KMS-11 (cell line): ENCODE measurements around the gene CLEC2B.

Experiments
- H2AFZ ChIP-seq: fragments of 200-600 bp; sonication (generic); 2 replicates; pipeline ENCODE4 v1.6.1; 2016; ENCODE audit warnings: antibody characterized with exemption, mixed run types, low read depth
- H3K27ac ChIP-seq: fragments of 200-600 bp; sonication (generic); 2 replicates; pipeline ENCODE4 v1.6.1; 2016; ENCODE audit warnings: mild to moderate bottlenecking, mixed run types
- H3K27me3 ChIP-seq: fragments of 200-600 bp; sonication (generic); 2 replicates; pipeline ENCODE4 v1.6.1; 2017; ENCODE audit warnings: mild to moderate bottlenecking, low read depth, mixed run types, moderate library complexity; ENCODE audit not compliant: insufficient read depth
- H3K36me3 ChIP-seq: fragments of 200-600 bp; sonication (generic); 2 replicates; pipeline ENCODE4 v1.6.1; 2017; ENCODE audit warnings: mild to moderate bottlenecking, mixed run types; ENCODE audit not compliant: insufficient read depth
- H3K4me1 ChIP-seq: fragments of 200-600 bp; sonication (generic); 2 replicates; pipeline ENCODE4 v1.6.1; 2016; ENCODE audit warnings: mild to moderate bottlenecking, low read depth, mixed run types; ENCODE audit not compliant: poor library complexity, severe bottlenecking
- H3K4me2 ChIP-seq: fragments of 200-600 bp; sonication (generic); 2 replicates; pipeline ENCODE4 v1.7.0; 2016; ENCODE audit warnings: mild to moderate bottlenecking, mixed run types
- H3K4me3 ChIP-seq: fragments of 200-600 bp; sonication (generic); IDR thresholded peaks from 2 replicates; pipeline ENCODE4 v1.6.1; 2017; ENCODE audit warnings: low read depth, low read length, mixed read lengths; ENCODE audit not compliant: insufficient read depth
- H3K79me2 ChIP-seq: fragments of 200-600 bp; sonication (generic); 2 replicates; pipeline ENCODE4 v1.6.1; 2016; ENCODE audit warnings: low read depth, mixed run types; ENCODE audit not compliant: insufficient read depth
- H3K9ac ChIP-seq: fragments of 200-600 bp; sonication (generic); 2 replicates; pipeline ENCODE4 v1.6.1; 2016; ENCODE audit warnings: mild to moderate bottlenecking, mixed run types
- H4K20me1 ChIP-seq: fragments of 200-600 bp; sonication (generic); 2 replicates; pipeline ENCODE4 v1.6.1; 2016; ENCODE audit warnings: mild to moderate bottlenecking, mixed run types; ENCODE audit not compliant: insufficient read depth
- TF ChIP-seq, protein P1 (sequence below): fragments of 200-600 bp; sonication (generic); conservative IDR thresholded peaks from 2 replicates; pipeline ENCODE4 v1.6.1; 2017; ENCODE audit warnings: low read depth, mild to moderate bottlenecking, antibody characterized with exemption, low read length, moderate library complexity, mixed read lengths

The CLEC2B gene

DNA sequence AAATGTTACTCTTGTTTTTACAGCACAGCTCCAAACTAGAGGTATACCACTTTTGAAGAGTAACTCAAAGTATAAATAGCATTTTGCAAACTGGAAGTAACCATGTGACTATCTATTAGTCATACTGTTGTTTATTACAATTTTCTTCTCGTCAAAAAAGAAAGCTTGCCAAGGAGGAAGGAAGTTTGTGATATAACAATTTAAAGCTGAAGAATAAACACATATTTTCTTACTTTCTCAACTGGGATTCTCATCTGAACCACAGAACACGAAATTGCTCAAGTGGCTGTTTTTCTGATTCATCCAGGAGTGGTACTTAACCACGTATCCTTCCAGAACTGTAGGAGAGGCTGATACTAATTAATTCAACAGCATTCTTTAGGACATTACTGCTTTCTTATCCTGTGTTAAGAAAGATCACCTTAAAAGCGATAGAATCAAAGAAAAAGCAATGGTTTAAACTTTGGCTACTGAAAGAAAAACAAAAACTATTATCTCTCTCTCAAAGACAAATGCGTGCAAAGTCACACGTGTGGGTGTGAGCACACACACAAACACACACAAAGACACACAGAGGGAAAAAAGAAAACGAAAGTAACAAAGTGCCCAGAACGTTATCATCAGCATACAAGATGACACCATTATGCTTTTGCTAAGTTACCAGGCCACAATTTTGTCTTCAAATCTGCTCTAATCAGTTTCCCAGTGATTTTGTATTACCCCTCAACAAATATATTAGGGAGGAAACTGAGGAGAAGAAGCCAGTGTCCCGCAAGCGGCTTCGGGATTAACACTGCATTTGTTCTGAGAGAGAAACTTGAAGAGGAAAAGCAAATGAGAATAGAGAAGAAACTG lies at the start of gene CLEC2B:
Gene CLEC2B, minus strand, starts transcription at position 48 of the 855 bp plus-strand sequence.
- Histone ChIP-seq H3K36me3 (no peaks in the 10 kb centered on the region), H3K9ac (peak within 1 kb of the TSS; percentile 56), H2AFZ (peak within 1 kb of the TSS; percentile 84), H3K27ac (peak within 1 kb of the TSS; percentile 74), H3K4me1 (peaks cover 35% of the 10 kb centered on the region), H3K79me2 (no peaks in the 10 kb centered on the region), H3K4me2 (peak within 1 kb of the TSS; percentile 75), H3K27me3 (no peaks in the 10 kb centered on the region), H4K20me1 (no peaks in the 10 kb centered on the region), H3K4me3 (no peak within 1 kb of the TSS)
- TF ChIP-seq, protein P1, sequence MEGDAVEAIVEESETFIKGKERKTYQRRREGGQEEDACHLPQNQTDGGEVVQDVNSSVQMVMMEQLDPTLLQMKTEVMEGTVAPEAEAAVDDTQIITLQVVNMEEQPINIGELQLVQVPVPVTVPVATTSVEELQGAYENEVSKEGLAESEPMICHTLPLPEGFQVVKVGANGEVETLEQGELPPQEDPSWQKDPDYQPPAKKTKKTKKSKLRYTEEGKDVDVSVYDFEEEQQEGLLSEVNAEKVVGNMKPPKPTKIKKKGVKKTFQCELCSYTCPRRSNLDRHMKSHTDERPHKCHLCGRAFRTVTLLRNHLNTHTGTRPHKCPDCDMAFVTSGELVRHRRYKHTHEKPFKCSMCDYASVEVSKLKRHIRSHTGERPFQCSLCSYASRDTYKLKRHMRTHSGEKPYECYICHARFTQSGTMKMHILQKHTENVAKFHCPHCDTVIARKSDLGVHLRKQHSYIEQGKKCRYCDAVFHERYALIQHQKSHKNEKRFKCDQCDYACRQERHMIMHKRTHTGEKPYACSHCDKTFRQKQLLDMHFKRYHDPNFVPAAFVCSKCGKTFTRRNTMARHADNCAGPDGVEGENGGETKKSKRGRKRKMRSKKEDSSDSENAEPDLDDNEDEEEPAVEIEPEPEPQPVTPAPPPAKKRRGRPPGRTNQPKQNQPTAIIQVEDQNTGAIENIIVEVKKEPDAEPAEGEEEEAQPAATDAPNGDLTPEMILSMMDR, result no peak

DNA sequence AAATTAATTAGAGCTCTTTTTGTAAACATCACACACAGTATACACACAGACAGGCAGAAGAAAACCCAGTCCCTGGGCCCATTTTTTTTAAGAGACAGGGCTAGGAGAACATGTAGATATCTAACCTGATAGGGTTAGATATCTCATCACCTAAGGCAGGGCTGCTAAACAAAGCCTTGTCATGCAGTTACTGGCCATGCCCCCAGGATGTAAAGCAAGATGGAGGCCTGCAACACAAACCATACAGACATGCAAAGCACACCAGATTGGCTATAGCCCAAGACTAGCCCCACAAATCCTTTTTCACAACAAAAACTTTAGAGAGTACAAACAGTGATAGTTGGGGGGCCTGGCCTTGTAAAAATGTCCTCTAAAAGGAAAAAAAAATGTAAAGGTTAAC lies 42.6 kb upstream of the CLEC2B start:
- Histone ChIP-seq H3K27me3 (no peaks in the 10 kb centered on the region), H2AFZ (no peak overlapping the region), H3K27ac (no peak overlapping the region), H3K79me2 (no peaks in the 10 kb centered on the region), H3K9ac (no peak overlapping the region), H3K4me3 (no peak overlapping the region), H4K20me1 (no peaks in the 10 kb centered on the region), H3K4me2 (no peak overlapping the region), H3K36me3 (no peaks in the 10 kb centered on the region), H3K4me1 (no peaks in the 10 kb centered on the region)
- TF ChIP-seq, protein P1, result no peak

DNA sequence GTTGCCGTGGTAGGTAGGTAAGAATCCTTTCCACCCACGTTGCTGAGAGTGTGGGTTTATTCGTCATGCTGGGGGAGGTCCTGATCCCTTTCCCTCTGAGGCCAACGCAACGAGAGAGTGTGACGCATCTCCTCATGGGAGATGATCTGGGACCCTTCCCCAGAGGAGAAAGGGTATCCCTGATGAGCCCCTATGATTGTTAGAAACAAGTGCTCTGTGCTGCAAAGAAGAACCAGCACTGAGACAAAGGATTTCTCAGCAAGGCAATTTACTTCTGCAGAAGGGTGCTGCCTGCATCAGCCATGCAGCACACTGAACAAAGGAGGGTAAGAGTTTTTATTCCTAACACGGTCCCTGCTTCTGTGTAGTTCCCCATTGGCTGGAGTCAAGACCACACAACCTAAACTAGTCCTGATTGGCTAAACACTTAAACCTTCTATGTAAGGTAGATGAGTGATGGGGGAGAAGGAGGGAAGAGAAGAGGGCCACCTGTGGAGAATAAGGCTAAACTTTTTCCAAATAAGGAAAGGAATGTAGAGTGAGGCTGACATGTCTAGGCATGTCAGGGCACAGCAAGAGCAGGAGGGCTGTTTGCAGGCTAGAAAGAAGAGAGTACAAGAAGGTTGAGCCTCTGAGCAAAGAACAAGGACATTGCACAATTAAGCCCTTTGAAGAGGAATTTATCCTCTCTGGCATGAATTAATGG lies 41.7 kb upstream of the CLEC2B start:
- H3K4me3 ChIP-seq, result no peak overlapping the region
- no peaks in the 10 kb centered on the region for H3K4me1 ChIP-seq
- no peaks in the 10 kb centered on the region for H4K20me1 ChIP-seq
- TF ChIP-seq, protein P1, result no peak
- no peak overlapping the region for H3K4me2 ChIP-seq
- H3K9ac ChIP-seq, result no peak overlapping the region
- H3K27ac ChIP-seq, result no peak overlapping the region
- H3K27me3 ChIP-seq, result no peaks in the 10 kb centered on the region
- no peak overlapping the region for H2AFZ ChIP-seq
- no peaks in the 10 kb centered on the region for H3K36me3 ChIP-seq
- no peaks in the 10 kb centered on the region for H3K79me2 ChIP-seq

DNA sequence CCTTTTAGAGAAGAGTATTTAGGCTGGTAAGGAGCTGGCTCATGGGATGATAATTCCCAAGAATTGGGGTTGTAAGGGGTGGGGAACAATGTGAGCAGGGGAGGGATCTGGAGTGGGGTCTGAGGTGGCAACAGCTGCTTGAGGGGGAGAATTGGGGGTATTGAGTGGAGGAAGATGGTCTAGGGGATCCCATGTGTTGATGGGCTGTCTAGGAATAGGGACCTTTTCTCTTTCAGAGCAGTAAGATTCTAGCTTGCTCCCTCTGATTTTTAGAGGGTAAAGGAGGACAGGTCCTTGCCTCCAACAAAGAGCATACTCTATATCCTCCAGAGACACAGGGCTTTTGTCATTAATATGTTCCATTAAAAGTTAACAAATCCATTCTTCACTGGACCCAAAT lies 40.6 kb upstream of the CLEC2B start:
- no peak overlapping the region for H3K9ac ChIP-seq
- no peaks in the 10 kb centered on the region for H3K79me2 ChIP-seq
- no peaks in the 10 kb centered on the region for H3K4me1 ChIP-seq
- no peak overlapping the region for H3K4me3 ChIP-seq
- H3K36me3 ChIP-seq, result no peaks in the 10 kb centered on the region
- H2AFZ ChIP-seq, result no peak overlapping the region
- H3K27ac ChIP-seq, result no peak overlapping the region
- no peak overlapping the region for H3K4me2 ChIP-seq
- TF ChIP-seq, protein P1, result no peak
- no peaks in the 10 kb centered on the region for H4K20me1 ChIP-seq
- H3K27me3 ChIP-seq, result no peaks in the 10 kb centered on the region
